Sigmoid colon (tissue), 7 donors: Measurements from ENCODE around the gene NDUFB6. TPM values are rescaled to one million over a fixed set of nuclear protein-coding genes. Genes with fewer than 3 reads are reported as not detected.

Experiments
- DNase-seq: peaks from one replicate; pipeline ENCODE4 v3.0.0-alpha.2; 2019
- H3K27ac ChIP-seq, 4 donors: fragments of 200-600 bp; sonication (generic); one replicate each; pipeline ENCODE4 v1.5.1; 2016 to 2019; ENCODE audit warnings: mild to moderate bottlenecking in 1 of 4
- H3K27me3 ChIP-seq, 3 donors: fragments of 200-600 bp; sonication (generic); one replicate each; pipeline ENCODE4 v1.5.1; 2019; ENCODE audit warnings: mild to moderate bottlenecking in 1 of 3
- H3K36me3 ChIP-seq, 4 donors: fragments of 200-600 bp; sonication (generic); one replicate each; pipeline ENCODE4 v1.5.1; 2016 to 2019
- H3K4me1 ChIP-seq, 4 donors: fragments of 200-600 bp; sonication (generic); one replicate each; pipeline ENCODE4 v1.5.1; 2017 to 2019
- H3K4me3 ChIP-seq, 4 donors: fragments of 200-600 bp; sonication (generic); one replicate each; pipeline ENCODE4 v1.5.1; 2017 to 2019; ENCODE audit warnings: mild to moderate bottlenecking in 2 of 4, moderate library complexity in 1 of 4
- H3K9me3 ChIP-seq, 4 donors: fragments of 200-600 bp in 3 of 4; sonication (generic) in 3 of 4; one replicate each; pipeline versions ENCODE4 v1.5.1 to v1.6.1; 2013 to 2019
- EP300 ChIP-seq, 4 donors: sonication (generic); formaldehyde crosslinking; IDR thresholded peaks; one replicate each; pipeline ENCODE4 v1.6.1; 2017; ENCODE audit warnings: antibody characterized with exemption in 4 of 4
- POLR2A ChIP-seq, 2 donors: fragments of 450-650 bp; IDR thresholded peaks; one replicate each; pipeline ENCODE4 v1.6.1; 2016; ENCODE audit warnings: antibody characterized with exemption in 2 of 2, mild to moderate bottlenecking in 2 of 2, moderate library complexity in 2 of 2
- POLR2AphosphoS5 ChIP-seq, 4 donors: sonication (generic); formaldehyde crosslinking; IDR thresholded peaks; one replicate each; pipeline ENCODE4 v1.6.1; 2017; ENCODE audit warnings: antibody characterized with exemption in 4 of 4
- WGBS, 2 donors: extraction: QIAGEN DNeasy Blood & Tissue Kit; methylation state at CpG; one replicate each; pipeline ENCODE4 v1.1.7; 2013; 5-methylcytosine and 5-hydroxymethylcytosine counted together
- intact Hi-C: fragments of 100-400 bp; cut with DNase I; formaldehyde crosslinking; loops from one replicate; pipeline ENCODE4 v1.15.1; 2023
- polyA plus RNA-seq, 3 donors: library from polyadenylated mRNA; stranded (reverse); fragments of 200-250 nt; gene quantifications; one replicate each; pipeline ENCODE4 v1.2.3, GENCODE V29; 2013
- total RNA-seq, 4 donors: library from RNA; depleted of rRNA; stranded (reverse); fragments of >200 nt; gene quantifications; one replicate each; pipeline ENCODE4 v1.1.0, GENCODE V29; 2016
- TF ChIP-seq, protein P1 (sequence below), 4 experiments: fragments of 450-650 bp in 3 of 4; fragments of 200-600 bp in 1 of 4; IDR thresholded peaks; one replicate each; pipeline ENCODE4 v1.5.1; 2016 to 2019; ENCODE audit warnings: antibody characterized with exemption in 4 of 4, mild to moderate bottlenecking in 3 of 4, moderate library complexity in 2 of 4
- donor health status: healthy with polysubstance abuse.
- donor health status: Bipolar disorder and iron deficiency.
- donor health status: healthy.

Gene NDUFB6
- total and polyA plus RNA-seq, 7 donors = 37.7 to 97.6 (median 66.1) TPM

DNA sequence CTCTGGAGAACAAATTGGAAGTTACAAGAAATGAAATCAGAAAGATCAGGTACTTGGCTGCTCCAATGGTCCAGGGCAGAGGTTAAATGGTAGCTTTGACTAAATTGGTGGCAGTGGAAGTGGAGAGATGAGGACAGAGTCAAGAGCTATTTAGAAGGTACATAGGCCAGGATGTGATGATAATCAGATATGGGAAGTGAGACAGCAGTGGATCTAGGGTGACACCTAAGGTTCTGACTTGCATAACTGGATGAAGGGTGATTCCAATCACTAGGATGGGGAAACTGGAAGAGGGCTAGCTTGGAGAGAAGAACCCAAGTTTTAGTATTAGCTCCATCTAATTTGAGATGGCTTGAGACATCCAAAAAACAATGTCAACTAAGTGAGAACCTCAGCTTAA, 24.0 kb upstream of the NDUFB6 start:
- no peak for DNase-seq
- Histone ChIP-seq H3K9me3 (no peaks in the 10 kb centered on the region), H3K4me3 (no peak overlapping the region), H3K36me3 (no peaks in the 10 kb centered on the region), H3K27me3 (no peaks in the 10 kb centered on the region), H3K4me1 (no peaks in the 10 kb centered on the region), H3K27ac (no peak overlapping the region)
- TF ChIP-seq, protein P1, sequence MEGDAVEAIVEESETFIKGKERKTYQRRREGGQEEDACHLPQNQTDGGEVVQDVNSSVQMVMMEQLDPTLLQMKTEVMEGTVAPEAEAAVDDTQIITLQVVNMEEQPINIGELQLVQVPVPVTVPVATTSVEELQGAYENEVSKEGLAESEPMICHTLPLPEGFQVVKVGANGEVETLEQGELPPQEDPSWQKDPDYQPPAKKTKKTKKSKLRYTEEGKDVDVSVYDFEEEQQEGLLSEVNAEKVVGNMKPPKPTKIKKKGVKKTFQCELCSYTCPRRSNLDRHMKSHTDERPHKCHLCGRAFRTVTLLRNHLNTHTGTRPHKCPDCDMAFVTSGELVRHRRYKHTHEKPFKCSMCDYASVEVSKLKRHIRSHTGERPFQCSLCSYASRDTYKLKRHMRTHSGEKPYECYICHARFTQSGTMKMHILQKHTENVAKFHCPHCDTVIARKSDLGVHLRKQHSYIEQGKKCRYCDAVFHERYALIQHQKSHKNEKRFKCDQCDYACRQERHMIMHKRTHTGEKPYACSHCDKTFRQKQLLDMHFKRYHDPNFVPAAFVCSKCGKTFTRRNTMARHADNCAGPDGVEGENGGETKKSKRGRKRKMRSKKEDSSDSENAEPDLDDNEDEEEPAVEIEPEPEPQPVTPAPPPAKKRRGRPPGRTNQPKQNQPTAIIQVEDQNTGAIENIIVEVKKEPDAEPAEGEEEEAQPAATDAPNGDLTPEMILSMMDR (IDR thresholded peaks at IDR 0.05) = no peak
- TF ChIP-seq POLR2A (IDR thresholded peaks at IDR 0.05) (no peak), EP300 (IDR thresholded peaks at IDR 0.05) (no peak), POLR2AphosphoS5 (IDR thresholded peaks at IDR 0.05) (no peak)
- intact Hi-C loops = no loop called here

DNA sequence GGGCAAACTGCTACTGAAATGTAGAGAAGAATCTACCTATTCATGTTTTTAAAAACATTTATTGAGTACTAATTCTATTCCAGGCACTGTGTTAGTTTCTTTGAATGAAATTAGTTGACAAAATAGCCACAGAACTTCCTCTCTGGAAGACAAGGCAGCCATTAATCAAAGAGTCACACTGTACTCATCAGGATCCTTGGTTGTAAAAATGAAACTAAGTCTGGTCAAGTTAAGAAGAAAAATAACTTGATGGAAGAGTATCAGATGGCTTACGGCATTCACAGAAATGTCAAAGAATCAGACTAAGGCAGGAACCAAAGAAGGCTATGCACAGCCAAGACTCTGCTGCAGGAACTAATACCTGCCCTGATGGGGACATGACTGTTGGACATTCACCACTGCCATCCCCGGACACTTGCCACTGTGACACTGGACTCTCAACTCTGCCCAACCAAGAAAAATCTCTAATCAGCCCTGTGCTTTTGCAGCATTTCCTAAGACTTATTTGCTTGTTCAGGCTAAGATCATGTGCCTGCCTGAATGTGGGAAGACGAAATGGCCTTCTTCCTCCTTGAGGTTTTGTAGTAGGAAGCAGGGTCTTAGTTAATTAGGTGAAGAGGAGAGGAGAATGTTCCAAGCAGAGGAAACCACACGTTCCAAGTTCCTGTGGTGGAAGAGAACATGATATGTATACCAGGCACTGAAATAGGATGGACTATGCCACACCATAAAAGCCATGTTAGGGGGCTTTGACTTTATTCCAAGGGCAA, 23.3 kb upstream of the NDUFB6 start:
- intact Hi-C loops = no loop called here
- no peak for TF ChIP-seq POLR2A (IDR thresholded peaks at IDR 0.05)
- TF ChIP-seq, protein P1 (IDR thresholded peaks at IDR 0.05) = no peak
- TF ChIP-seq EP300 (IDR thresholded peaks at IDR 0.05) = no peak
- TF ChIP-seq POLR2AphosphoS5 (IDR thresholded peaks at IDR 0.05) = no peak
- DNase-seq = no peak
- Histone ChIP-seq H3K27me3 (no peaks in the 10 kb centered on the region), H3K27ac (no peak overlapping the region), H3K4me1 (no peaks in the 10 kb centered on the region), H3K9me3 (no peaks in the 10 kb centered on the region), H3K4me3 (no peak overlapping the region), H3K36me3 (no peaks in the 10 kb centered on the region)
- 62 to 72% methylated on average over 4 of the region's 4 CpGs for WGBS, 2 donors

DNA sequence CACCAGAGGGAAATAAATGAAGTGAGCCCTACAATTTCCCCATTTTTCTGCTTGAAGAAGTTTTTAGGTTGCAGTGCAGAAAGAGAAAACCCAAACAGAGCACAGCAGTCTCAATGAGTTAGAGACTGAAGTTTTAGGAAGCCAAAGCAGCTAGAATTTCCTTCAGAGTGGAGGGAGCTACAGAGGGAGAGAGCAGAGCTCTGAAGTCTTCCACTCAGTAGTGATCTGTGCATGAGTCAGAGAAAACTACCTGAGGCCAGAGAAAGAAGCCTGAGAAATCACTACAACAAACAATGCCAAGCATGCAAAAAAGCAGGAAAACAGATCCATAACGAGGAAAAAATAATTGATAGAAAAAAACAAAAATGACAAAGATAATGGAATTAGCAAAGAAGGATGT, 17.9 kb upstream of the NDUFB6 start:
- no peaks in the 10 kb centered on the region for H3K4me1 ChIP-seq
- DNase-seq = no peak
- WGBS, 2 donors = 76 to 93% methylated on average over 1 of the region's 1 CpG
- no peaks in the 10 kb centered on the region for H3K9me3 ChIP-seq
- no peaks in the 10 kb centered on the region for H3K36me3 ChIP-seq
- H3K27me3 ChIP-seq = no peaks in the 10 kb centered on the region
- H3K4me3 ChIP-seq = no peak overlapping the region
- intact Hi-C loops = no loop called here
- TF ChIP-seq POLR2A (IDR thresholded peaks at IDR 0.05) = no peak
- TF ChIP-seq EP300 (IDR thresholded peaks at IDR 0.05) = no peak
- TF ChIP-seq, protein P1 (IDR thresholded peaks at IDR 0.05) = no peak
- TF ChIP-seq POLR2AphosphoS5 (IDR thresholded peaks at IDR 0.05) = no peak
- no peak overlapping the region for H3K27ac ChIP-seq

GRCh38 chr9:32590476-32590875, 17.5 kb upstream of the NDUFB6 start:
- 51 to 53% methylated on average over 2 of the region's 2 CpGs for WGBS, 2 donors
- Histone ChIP-seq H3K36me3 (no peaks in the 10 kb centered on the region), H3K27ac (no peak overlapping the region), H3K4me1 (no peaks in the 10 kb centered on the region), H3K9me3 (no peaks in the 10 kb centered on the region), H3K4me3 (no peak overlapping the region), H3K27me3 (no peaks in the 10 kb centered on the region)
- TF ChIP-seq, protein P1 (IDR thresholded peaks at IDR 0.05) = no peak
- intact Hi-C loops = no loop called here
- DNase-seq = no peak
